ENCODE results near the gene SPEF1.
"Not testable (repeated sequence)": the region's sequence is repeated elsewhere in the genome, so short reads cannot be mapped to it uniquely, and the experiment has no call there.

Gene SPEF1

GRCh38 chr20:3808544-3808943 is 27.3 kb upstream of the SPEF1 start:
- DNase-seq: no peak

GRCh38 chr20:3804781-3805180 is 23.5 kb upstream of the SPEF1 start:
- DNase-seq: no peak

GRCh38 chr20:3804254-3804751 is 23.1 kb upstream of the SPEF1 start:
- no peak for DNase-seq

GRCh38 chr20:3803854-3804253 is 22.6 kb upstream of the SPEF1 start:
- no peak for DNase-seq

GRCh38 chr20:3803289-3803688 is 22.0 kb upstream of the SPEF1 start:
- no peak for DNase-seq

- DNase-seq: no peak
These were observed 21.4 kb upstream of the SPEF1 start for GRCh38 chr20:3802524-3803239.

- DNase-seq: no peak
These were observed 20.6 kb upstream of the SPEF1 start for GRCh38 chr20:3801846-3802245.

GRCh38 chr20:3801299-3801698 is 20.1 kb upstream of the SPEF1 start:
- no peak for DNase-seq

GRCh38 chr20:3800878-3801260 is 19.6 kb upstream of the SPEF1 start:
- no peak for DNase-seq

- no peak for DNase-seq
These were observed 19.1 kb upstream of the SPEF1 start for GRCh38 chr20:3800256-3800877.

- DNase-seq: no peak
These were observed 17.6 kb upstream of the SPEF1 start for GRCh38 chr20:3798908-3799248.

GRCh38 chr20:3798373-3798768 is 17.1 kb upstream of the SPEF1 start:
- no peak for DNase-seq

- no peak for DNase-seq
These were observed 16.5 kb upstream of the SPEF1 start for GRCh38 chr20:3797592-3798372.

GRCh38 chr20:3797226-3797545 is 15.9 kb upstream of the SPEF1 start:
- no peak for DNase-seq

GRCh38 chr20:3796477-3797225 is 15.4 kb upstream of the SPEF1 start:
- no peak for DNase-seq

GRCh38 chr20:3795511-3796468 is 14.5 kb upstream of the SPEF1 start, which contains the start of gene CDC25B:
Gene CDC25B, plus strand, starts transcription at chr20:3796310. Its CDS starts 222 bp downstream, at chr20:3796532.
- DNase-seq: peak; percentile 96

GRCh38 chr20:3794701-3795420 is 13.6 kb upstream of the SPEF1 start:
- DNase-seq: no peak

- not testable (repeated sequence) for DNase-seq
These were observed 12.9 kb upstream of the SPEF1 start for GRCh38 chr20:3794168-3794567.

GRCh38 chr20:3789201-3789600 is 8.0 kb upstream of the SPEF1 start:
- not testable (repeated sequence) for DNase-seq

GRCh38 chr20:3788685-3789155 is 7.5 kb upstream of the SPEF1 start:
- no peak for DNase-seq

GRCh38 chr20:3787324-3788014 is 6.2 kb upstream of the SPEF1 start:
- no peak for DNase-seq
